Activated naive CD8-positive, alpha-beta T cell (primary cell): ENCODE data around the gene SH3PXD2A.

Experiments
- H3K27ac Mint-ChIP-seq: one replicate; pipeline ENCODE4 v1.8.0; 2021; ENCODE audit warnings: mixed read lengths
- H3K27me3 Mint-ChIP-seq: one replicate; pipeline ENCODE4 v1.8.0; 2021; ENCODE audit warnings: mixed read lengths
- H3K36me3 Mint-ChIP-seq: one replicate; pipeline ENCODE4 v1.8.0; 2021; ENCODE audit warnings: mixed read lengths
- H3K4me1 Mint-ChIP-seq: one replicate; pipeline ENCODE4 v1.8.0; 2021; ENCODE audit warnings: low read depth, mixed read lengths
- H3K4me3 Mint-ChIP-seq: one replicate; pipeline ENCODE4 v1.8.0; 2021; ENCODE audit warnings: mild to moderate bottlenecking, mixed read lengths
- H3K9me3 Mint-ChIP-seq: one replicate; pipeline ENCODE4 v1.8.0; 2021; ENCODE audit warnings: low read depth, mixed read lengths

The SH3PXD2A gene

GRCh38 chr10:103569896-103570295 is 285.5 kb downstream of the SH3PXD2A start:
- H3K36me3 Mint-ChIP-seq: no peaks in the 10 kb centered on the region
- no peaks in the 10 kb centered on the region for H3K27me3 Mint-ChIP-seq
- no peaks in the 10 kb centered on the region for H3K4me1 Mint-ChIP-seq
- no peaks in the 10 kb centered on the region for H3K9me3 Mint-ChIP-seq
- H3K27ac Mint-ChIP-seq: no peak overlapping the region
- H3K4me3 Mint-ChIP-seq: no peak overlapping the region

- Mint-ChIP-seq H3K27me3 (no peaks in the 10 kb centered on the region), H3K9me3 (no peaks in the 10 kb centered on the region), H3K4me1 (no peaks in the 10 kb centered on the region), H3K36me3 (no peaks in the 10 kb centered on the region), H3K4me3 (no peak overlapping the region), H3K27ac (no peak overlapping the region)
These were observed 286.9 kb downstream of the SH3PXD2A start for GRCh38 chr10:103568505-103568904.

- H3K9me3 Mint-ChIP-seq: no peaks in the 10 kb centered on the region
- H3K27me3 Mint-ChIP-seq: no peaks in the 10 kb centered on the region
- no peaks in the 10 kb centered on the region for H3K36me3 Mint-ChIP-seq
- no peaks in the 10 kb centered on the region for H3K4me1 Mint-ChIP-seq
- H3K4me3 Mint-ChIP-seq: no peak overlapping the region
- no peak overlapping the region for H3K27ac Mint-ChIP-seq
These were observed 288.8 kb downstream of the SH3PXD2A start for GRCh38 chr10:103566536-103566935.

GRCh38 chr10:103564776-103565520 is 290.4 kb downstream of the SH3PXD2A start:
- no peak overlapping the region for H3K27ac Mint-ChIP-seq
- H3K9me3 Mint-ChIP-seq: no peaks in the 10 kb centered on the region
- H3K36me3 Mint-ChIP-seq: no peaks in the 10 kb centered on the region
- no peaks in the 10 kb centered on the region for H3K4me1 Mint-ChIP-seq
- peaks cover 2% of the 10 kb centered on the region for H3K27me3 Mint-ChIP-seq
- no peak overlapping the region for H3K4me3 Mint-ChIP-seq

- H3K27me3 Mint-ChIP-seq: peaks cover 4% of the 10 kb centered on the region
These were observed 291.3 kb downstream of the SH3PXD2A start for GRCh38 chr10:103564116-103564501.

GRCh38 chr10:103563231-103564115 is 291.9 kb downstream of the SH3PXD2A start:
- H3K4me3 Mint-ChIP-seq: no peak overlapping the region
- H3K27ac Mint-ChIP-seq: no peak overlapping the region
- no peaks in the 10 kb centered on the region for H3K9me3 Mint-ChIP-seq
- peaks cover 4% of the 10 kb centered on the region for H3K27me3 Mint-ChIP-seq
- H3K4me1 Mint-ChIP-seq: no peaks in the 10 kb centered on the region
- no peaks in the 10 kb centered on the region for H3K36me3 Mint-ChIP-seq

More at GRCh38 chr10:103564116-103564501, 291.3 kb downstream of the SH3PXD2A start:
- H3K4me3 Mint-ChIP-seq: no peak overlapping the region
- no peaks in the 10 kb centered on the region for H3K4me1 Mint-ChIP-seq
- no peaks in the 10 kb centered on the region for H3K36me3 Mint-ChIP-seq
- H3K9me3 Mint-ChIP-seq: no peaks in the 10 kb centered on the region
- no peak overlapping the region for H3K27ac Mint-ChIP-seq

GRCh38 chr10:103562383-103562782 is 293.0 kb downstream of the SH3PXD2A start:
- H3K9me3 Mint-ChIP-seq: no peaks in the 10 kb centered on the region
- no peaks in the 10 kb centered on the region for H3K36me3 Mint-ChIP-seq
- peaks cover 7% of the 10 kb centered on the region for H3K27me3 Mint-ChIP-seq
- H3K4me1 Mint-ChIP-seq: peaks cover 4% of the 10 kb centered on the region
- H3K4me3 Mint-ChIP-seq: no peak overlapping the region
- no peak overlapping the region for H3K27ac Mint-ChIP-seq

- Mint-ChIP-seq H3K4me1 (peaks cover 4% of the 10 kb centered on the region), H3K9me3 (no peaks in the 10 kb centered on the region), H3K4me3 (no peak overlapping the region), H3K27me3 (peaks cover 7% of the 10 kb centered on the region), H3K36me3 (no peaks in the 10 kb centered on the region), H3K27ac (no peak overlapping the region)
These were observed 294.5 kb downstream of the SH3PXD2A start for GRCh38 chr10:103560886-103561285.

GRCh38 chr10:103559776-103560175 is 295.6 kb downstream of the SH3PXD2A start:
- H3K27ac Mint-ChIP-seq: no peak overlapping the region
- H3K9me3 Mint-ChIP-seq: no peaks in the 10 kb centered on the region
- H3K4me3 Mint-ChIP-seq: no peak overlapping the region
- no peaks in the 10 kb centered on the region for H3K36me3 Mint-ChIP-seq
- H3K27me3 Mint-ChIP-seq: peaks cover 7% of the 10 kb centered on the region
- peaks cover 5% of the 10 kb centered on the region for H3K4me1 Mint-ChIP-seq

- H3K27ac Mint-ChIP-seq: no peak overlapping the region
- H3K4me3 Mint-ChIP-seq: no peak overlapping the region
- peaks cover 14% of the 10 kb centered on the region for H3K4me1 Mint-ChIP-seq
- peaks cover 7% of the 10 kb centered on the region for H3K27me3 Mint-ChIP-seq
- H3K36me3 Mint-ChIP-seq: no peaks in the 10 kb centered on the region
- no peaks in the 10 kb centered on the region for H3K9me3 Mint-ChIP-seq
These were observed 296.5 kb downstream of the SH3PXD2A start for GRCh38 chr10:103558911-103559310.

- H3K27me3 Mint-ChIP-seq: peaks cover 7% of the 10 kb centered on the region
These were observed 297.9 kb downstream of the SH3PXD2A start for GRCh38 chr10:103557455-103557854.

GRCh38 chr10:103556383-103557007 is 298.9 kb downstream of the SH3PXD2A start:
- H3K27ac Mint-ChIP-seq: no peak overlapping the region
- H3K9me3 Mint-ChIP-seq: no peaks in the 10 kb centered on the region
- no peaks in the 10 kb centered on the region for H3K36me3 Mint-ChIP-seq
- H3K27me3 Mint-ChIP-seq: peaks cover 7% of the 10 kb centered on the region
- peaks cover 17% of the 10 kb centered on the region for H3K4me1 Mint-ChIP-seq
- no peak overlapping the region for H3K4me3 Mint-ChIP-seq

More at GRCh38 chr10:103557455-103557854, 297.9 kb downstream of the SH3PXD2A start:
- no peak overlapping the region for H3K4me3 Mint-ChIP-seq
- H3K4me1 Mint-ChIP-seq: peaks cover 17% of the 10 kb centered on the region
- no peaks in the 10 kb centered on the region for H3K9me3 Mint-ChIP-seq
- no peak overlapping the region for H3K27ac Mint-ChIP-seq
- no peaks in the 10 kb centered on the region for H3K36me3 Mint-ChIP-seq

- H3K27me3 Mint-ChIP-seq: peaks cover 7% of the 10 kb centered on the region
- peak overlapping the region; percentile 69 for H3K4me3 Mint-ChIP-seq
- H3K27ac Mint-ChIP-seq: no peak overlapping the region
- H3K36me3 Mint-ChIP-seq: no peaks in the 10 kb centered on the region
- no peaks in the 10 kb centered on the region for H3K9me3 Mint-ChIP-seq
- H3K4me1 Mint-ChIP-seq: peaks cover 17% of the 10 kb centered on the region
These were observed 299.7 kb downstream of the SH3PXD2A start for GRCh38 chr10:103555712-103556111.

GRCh38 chr10:103555325-103555649 is 300.1 kb downstream of the SH3PXD2A start:
- H3K4me1 Mint-ChIP-seq: peaks cover 17% of the 10 kb centered on the region
- peaks cover 7% of the 10 kb centered on the region for H3K27me3 Mint-ChIP-seq
- no peak overlapping the region for H3K27ac Mint-ChIP-seq
- H3K36me3 Mint-ChIP-seq: no peaks in the 10 kb centered on the region
- H3K4me3 Mint-ChIP-seq: peak overlapping the region; percentile 69
- no peaks in the 10 kb centered on the region for H3K9me3 Mint-ChIP-seq
